ENCODE results near the gene EFNA2. TPM values are rescaled to one million over a fixed set of nuclear protein-coding genes. Genes with fewer than 3 reads are reported as not detected.

The EFNA2 gene
- total RNA-seq, result 13.0 and 16.9 TPM in 2 replicates
- 0.34 and 0.44 TPM in 2 replicates for polyA plus RNA-seq

- H3K36me3 ChIP-seq, result no peaks in the 10 kb centered on the region
- peak within 1 kb of the TSS; percentile 45 for H3K4me3 ChIP-seq
- H3K4me1 ChIP-seq (ENCODE audit: low read depth), result no peaks in the 10 kb centered on the region
- DNase-seq (ENCODE audit: low read depth in 1 of 2, low spot score in 1 of 2), result peak in 1 of 2 donors; percentile 58
- no peak for TF ChIP-seq CTCF (IDR thresholded peaks at IDR 0.05; ENCODE audit: low read depth, low read length)
- no peaks in the 10 kb centered on the region for H3K27me3 ChIP-seq
- H3K9me3 ChIP-seq (ENCODE audit: low read depth), result no peaks in the 10 kb centered on the region
- H3K27ac ChIP-seq, result no peak within 1 kb of the TSS
Observed at GRCh38 chr19:1285737-1286360, at the start of gene EFNA2. TSS of gene EFNA2 (plus strand) at chr19:1285873. CDS start at chr19:1286169, 296 bp downstream.

DNA sequence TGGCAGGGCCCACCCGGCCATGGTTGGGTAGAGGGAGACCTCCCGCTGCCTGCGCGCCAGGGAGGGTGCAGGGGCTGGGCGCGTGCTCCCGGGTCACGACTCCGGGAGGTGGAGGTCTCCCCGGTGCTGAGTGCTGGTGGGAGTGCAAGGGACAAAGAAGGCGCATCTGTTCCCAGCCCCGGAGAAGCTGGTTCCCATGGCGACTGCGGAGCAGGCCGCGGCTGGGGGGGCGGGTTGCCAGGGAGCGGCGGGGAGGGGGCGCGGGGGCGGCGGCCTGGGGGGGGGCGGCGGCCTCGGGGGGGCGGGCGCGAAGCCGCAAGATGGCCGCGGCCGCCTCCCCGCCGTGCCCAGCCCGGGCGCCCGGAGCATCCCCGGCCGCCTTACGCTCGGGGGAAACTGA, 49.1 kb upstream of the EFNA2 start:
- no peak for TF ChIP-seq CTCF (IDR thresholded peaks at IDR 0.05; ENCODE audit: low read depth, low read length)
- Histone ChIP-seq H3K27me3 (no peaks in the 10 kb centered on the region), H3K4me1 (ENCODE audit: low read depth) (peaks cover 35% of the 10 kb centered on the region), H3K9me3 (ENCODE audit: low read depth) (no peaks in the 10 kb centered on the region), H3K36me3 (peaks cover 6% of the 10 kb centered on the region), H3K27ac (no peak overlapping the region), H3K4me3 (peak overlapping the region; percentile 94)
- DNase-seq (ENCODE audit: low read depth in 1 of 2, low spot score in 1 of 2), result no peak

DNA sequence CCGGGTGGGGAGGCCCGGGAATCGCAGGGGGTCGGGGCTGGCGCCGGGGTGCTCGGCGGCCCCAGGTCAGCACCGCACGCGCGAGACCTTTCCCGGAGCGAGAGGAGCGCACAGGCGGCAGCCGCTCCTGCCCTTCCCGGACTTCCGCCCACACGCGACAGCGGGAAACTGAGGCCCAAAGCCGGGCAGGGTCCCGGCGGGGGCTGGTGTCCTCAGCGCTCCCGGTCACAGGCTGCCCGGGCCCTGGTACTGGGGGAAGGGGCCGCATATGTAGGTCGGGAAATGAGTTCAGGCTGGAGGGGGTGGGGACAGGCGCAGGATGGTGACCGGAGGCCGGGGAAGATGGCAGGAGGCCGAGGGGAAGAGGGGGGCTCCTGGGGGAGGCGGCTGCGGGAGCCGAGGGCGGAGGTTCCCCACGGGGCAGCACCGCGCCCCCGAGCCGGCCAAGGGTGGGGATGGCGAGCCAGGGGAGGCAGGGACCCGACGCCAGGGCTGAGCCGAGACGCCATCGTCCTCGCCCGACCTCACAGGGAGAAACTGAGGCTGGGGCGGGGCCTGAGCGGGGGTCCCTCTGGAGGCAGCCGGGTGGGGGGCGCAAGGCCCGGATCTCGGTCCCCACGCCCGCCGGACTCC, 48.5 kb upstream of the EFNA2 start:
- H3K4me1 ChIP-seq (ENCODE audit: low read depth), result peaks cover 29% of the 10 kb centered on the region
- no peak overlapping the region for H3K27ac ChIP-seq

GRCh38 chr19:1237754-1238368, 47.8 kb upstream of the EFNA2 start, which contains the start of gene CBARP:
TSS of gene CBARP (minus strand) at chr19:1238005. CDS start at chr19:1236100, 1,905 bp downstream.
- Histone ChIP-seq H3K27ac (peak within 1 kb of the TSS; percentile 54), H3K4me3 (peak within 1 kb of the TSS; percentile 94), H3K27me3 (no peaks in the 10 kb centered on the region), H3K9me3 (ENCODE audit: low read depth) (no peaks in the 10 kb centered on the region), H3K4me1 (ENCODE audit: low read depth) (peaks cover 22% of the 10 kb centered on the region), H3K36me3 (peaks cover 6% of the 10 kb centered on the region)
- peak; percentile 49 to 87 for DNase-seq (ENCODE audit: low read depth in 1 of 2, low spot score in 1 of 2)
- TF ChIP-seq CTCF (IDR thresholded peaks at IDR 0.05; ENCODE audit: low read depth, low read length), result no peak

More for the DNA sequence above, 48.5 kb upstream of the EFNA2 start:
- Histone ChIP-seq H3K4me3 (peak overlapping the region; percentile 94), H3K27me3 (no peaks in the 10 kb centered on the region), H3K36me3 (peaks cover 6% of the 10 kb centered on the region), H3K9me3 (ENCODE audit: low read depth) (no peaks in the 10 kb centered on the region)
- DNase-seq (ENCODE audit: low read depth in 1 of 2, low spot score in 1 of 2), result no peak
- no peak for TF ChIP-seq CTCF (IDR thresholded peaks at IDR 0.05; ENCODE audit: low read depth, low read length)

GRCh38 chr19:1238369-1239303, 47.0 kb upstream of the EFNA2 start:
- peak overlapping the region; percentile 54 for H3K27ac ChIP-seq

More at GRCh38 chr19:1238369-1239303, 47.0 kb upstream of the EFNA2 start:
- Histone ChIP-seq H3K4me1 (ENCODE audit: low read depth) (peaks cover 14% of the 10 kb centered on the region), H3K36me3 (peaks cover 6% of the 10 kb centered on the region), H3K27me3 (no peaks in the 10 kb centered on the region), H3K9me3 (ENCODE audit: low read depth) (no peaks in the 10 kb centered on the region), H3K4me3 (peak overlapping the region; percentile 52)
- no peak for DNase-seq (ENCODE audit: low read depth in 1 of 2, low spot score in 1 of 2)
- no peak for TF ChIP-seq CTCF (IDR thresholded peaks at IDR 0.05; ENCODE audit: low read depth, low read length)
